Spleen (tissue), 7 donors: ENCODE measurements around the gene FAM20C.

Experiments
- POLR2A ChIP-seq, 3 donors: fragments of 450-650 bp; IDR thresholded peaks; one replicate each; pipeline ENCODE4 v1.5.1; 2017; ENCODE audit warnings: antibody characterized with exemption in 3 of 3, mild to moderate bottlenecking in 1 of 3
- POLR2AphosphoS5 ChIP-seq, 3 donors: sonication (generic); formaldehyde crosslinking; IDR thresholded peaks; one replicate each; pipeline ENCODE4 v1.5.1; 2017; ENCODE audit warnings: antibody characterized with exemption in 3 of 3
- TF ChIP-seq, protein P1 (sequence below), 11 experiments: fragments of 200-600 bp in 7 of 11; fragments of 450-650 bp in 4 of 11; sonication (generic) in 4 of 11; IDR thresholded peaks in 8 of 11; conservative IDR thresholded peaks in 3 of 11; 1 replicate in 7 of 11; 2 replicates in 4 of 11; pipeline versions ENCODE4 v1.4.0 to v1.8.0; 2016 to 2021; ENCODE audit warnings: antibody characterized with exemption in 11 of 11, inconsistent platforms in 4 of 11, mild to moderate bottlenecking in 1 of 11
- donor health status: DM: no; HTN: no; CAD: no; lungs with moderate emphysema.
- donor health status: DM: no; HTN: no; CAD: no.
- donor health status: DM: no; HTN: no; CAD: no.

DNA sequence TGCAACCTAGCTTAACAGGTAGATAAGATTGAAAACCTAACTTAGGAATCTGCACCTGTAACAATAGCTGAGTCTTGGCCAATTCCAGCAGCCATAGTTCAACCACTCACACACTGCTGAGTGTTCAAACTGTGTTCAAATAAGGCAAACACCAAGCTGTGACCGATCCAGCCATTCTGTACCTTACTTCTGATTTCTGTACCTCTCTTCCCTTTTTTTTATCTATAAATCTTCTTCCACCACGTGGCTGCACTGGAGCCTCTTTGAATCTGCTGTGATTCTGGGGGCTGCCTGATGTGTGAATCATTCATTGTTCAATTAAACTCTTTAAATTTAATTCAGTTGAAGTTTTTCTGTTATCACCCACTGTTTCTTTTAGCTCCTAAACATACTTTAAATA lies 81.9 kb downstream of the FAM20C start:
- TF ChIP-seq, protein P1, sequence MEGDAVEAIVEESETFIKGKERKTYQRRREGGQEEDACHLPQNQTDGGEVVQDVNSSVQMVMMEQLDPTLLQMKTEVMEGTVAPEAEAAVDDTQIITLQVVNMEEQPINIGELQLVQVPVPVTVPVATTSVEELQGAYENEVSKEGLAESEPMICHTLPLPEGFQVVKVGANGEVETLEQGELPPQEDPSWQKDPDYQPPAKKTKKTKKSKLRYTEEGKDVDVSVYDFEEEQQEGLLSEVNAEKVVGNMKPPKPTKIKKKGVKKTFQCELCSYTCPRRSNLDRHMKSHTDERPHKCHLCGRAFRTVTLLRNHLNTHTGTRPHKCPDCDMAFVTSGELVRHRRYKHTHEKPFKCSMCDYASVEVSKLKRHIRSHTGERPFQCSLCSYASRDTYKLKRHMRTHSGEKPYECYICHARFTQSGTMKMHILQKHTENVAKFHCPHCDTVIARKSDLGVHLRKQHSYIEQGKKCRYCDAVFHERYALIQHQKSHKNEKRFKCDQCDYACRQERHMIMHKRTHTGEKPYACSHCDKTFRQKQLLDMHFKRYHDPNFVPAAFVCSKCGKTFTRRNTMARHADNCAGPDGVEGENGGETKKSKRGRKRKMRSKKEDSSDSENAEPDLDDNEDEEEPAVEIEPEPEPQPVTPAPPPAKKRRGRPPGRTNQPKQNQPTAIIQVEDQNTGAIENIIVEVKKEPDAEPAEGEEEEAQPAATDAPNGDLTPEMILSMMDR (IDR thresholded peaks at IDR 0.05 in 8 of 11, conservative IDR thresholded peaks at IDR 0.05 in 3 of 11) = no peak
- TF ChIP-seq POLR2AphosphoS5 (IDR thresholded peaks at IDR 0.05) (no peak), POLR2A (IDR thresholded peaks at IDR 0.05) (no peak)
